KOPT-K1 (cell line): ENCODE measurements around the gene ACTBL2.

Experiments
- H3K27ac ChIP-seq: fragments of 200-600 bp; sonication (generic); 2 replicates; pipeline ENCODE4 v1.5.1; 2016; ENCODE audit warnings: antibody characterized with exemption, mild to moderate bottlenecking, low read depth, low read length; ENCODE audit not compliant: poor library complexity, severe bottlenecking
- H3K36me3 ChIP-seq: fragments of 200-600 bp; sonication (generic); 2 replicates; pipeline ENCODE4 v1.5.1; 2017; ENCODE audit warnings: antibody characterized with exemption, mild to moderate bottlenecking, low read length, moderate library complexity; ENCODE audit not compliant: insufficient read depth
- H3K9me3 ChIP-seq: fragments of 200-600 bp; sonication (generic); 2 replicates; pipeline ENCODE4 v1.5.1; 2017; ENCODE audit warnings: antibody characterized with exemption, low read length, mild to moderate bottlenecking; ENCODE audit not compliant: insufficient read depth, poor library complexity, severe bottlenecking

ACTBL2 gene

GRCh38 chr5:57501414-57502201 lies 19.0 kb upstream of the ACTBL2 start:
- Histone ChIP-seq H3K27ac (no peak overlapping the region), H3K36me3 (no peaks in the 10 kb centered on the region), H3K9me3 (no peaks in the 10 kb centered on the region)

GRCh38 chr5:57499262-57500050 lies 16.8 kb upstream of the ACTBL2 start:
- Histone ChIP-seq H3K27ac (no peak overlapping the region), H3K9me3 (no peaks in the 10 kb centered on the region), H3K36me3 (no peaks in the 10 kb centered on the region)

- no peak overlapping the region for H3K27ac ChIP-seq
- H3K36me3 ChIP-seq = no peaks in the 10 kb centered on the region
- H3K9me3 ChIP-seq = no peaks in the 10 kb centered on the region
Observed at GRCh38 chr5:57497733-57498132, 15.1 kb upstream of the ACTBL2 start.

GRCh38 chr5:57495285-57496086 lies 12.9 kb upstream of the ACTBL2 start:
- Histone ChIP-seq H3K9me3 (no peaks in the 10 kb centered on the region), H3K36me3 (no peaks in the 10 kb centered on the region), H3K27ac (no peak overlapping the region)

GRCh38 chr5:57494104-57495098 lies 11.8 kb upstream of the ACTBL2 start:
- no peak overlapping the region for H3K27ac ChIP-seq
- no peaks in the 10 kb centered on the region for H3K36me3 ChIP-seq
- no peaks in the 10 kb centered on the region for H3K9me3 ChIP-seq

- Histone ChIP-seq H3K27ac (no peak overlapping the region), H3K9me3 (no peaks in the 10 kb centered on the region), H3K36me3 (no peaks in the 10 kb centered on the region)
Observed at GRCh38 chr5:57493034-57493433, 10.4 kb upstream of the ACTBL2 start.

GRCh38 chr5:57492632-57493031 lies 10.0 kb upstream of the ACTBL2 start:
- no peak overlapping the region for H3K27ac ChIP-seq
- H3K9me3 ChIP-seq = no peaks in the 10 kb centered on the region
- H3K36me3 ChIP-seq = no peaks in the 10 kb centered on the region

GRCh38 chr5:57491369-57491965 lies 8.9 kb upstream of the ACTBL2 start:
- Histone ChIP-seq H3K9me3 (no peaks in the 10 kb centered on the region), H3K36me3 (no peaks in the 10 kb centered on the region), H3K27ac (no peak overlapping the region)

- Histone ChIP-seq H3K36me3 (no peaks in the 10 kb centered on the region), H3K9me3 (no peaks in the 10 kb centered on the region), H3K27ac (no peak overlapping the region)
Observed at GRCh38 chr5:57488215-57488955, 5.8 kb upstream of the ACTBL2 start.

- no peak overlapping the region for H3K27ac ChIP-seq
- no peaks in the 10 kb centered on the region for H3K9me3 ChIP-seq
- H3K36me3 ChIP-seq = no peaks in the 10 kb centered on the region
Observed at GRCh38 chr5:57486027-57486602, 3.5 kb upstream of the ACTBL2 start.

GRCh38 chr5:57478826-57479225 lies 3.8 kb downstream of the ACTBL2 start:
- Histone ChIP-seq H3K27ac (no peak overlapping the region), H3K9me3 (no peaks in the 10 kb centered on the region), H3K36me3 (no peaks in the 10 kb centered on the region)

GRCh38 chr5:57476601-57477056 lies 6.0 kb downstream of the ACTBL2 start:
- no peaks in the 10 kb centered on the region for H3K36me3 ChIP-seq

GRCh38 chr5:57470339-57470738 lies 12.3 kb downstream of the ACTBL2 start:
- Histone ChIP-seq H3K36me3 (no peaks in the 10 kb centered on the region), H3K9me3 (no peaks in the 10 kb centered on the region), H3K27ac (no peak overlapping the region)

More at GRCh38 chr5:57476601-57477056, 6.0 kb downstream of the ACTBL2 start:
- no peaks in the 10 kb centered on the region for H3K9me3 ChIP-seq
- no peak overlapping the region for H3K27ac ChIP-seq
